HepG2 (cell line): ENCODE data around the gene SPOCD1. TPM values are rescaled to one million over a fixed set of nuclear protein-coding genes. Genes with fewer than 3 reads are reported as not detected.

Experiments
- FOXM1 ChIP-seq: sonication (generic); formaldehyde crosslinking; IDR thresholded peaks from 2 replicates; pipeline ENCODE4 v1.5.0; 2020; ENCODE audit warnings: missing genetic modification reagents
- JUND ChIP-seq: sonication (generic); formaldehyde crosslinking; IDR thresholded peaks from 2 replicates; pipeline ENCODE4 v1.8.0; 2022; ENCODE audit warnings: mild to moderate bottlenecking, missing genetic modification reagents
- KLF12 ChIP-seq: sonication (generic); formaldehyde crosslinking; IDR thresholded peaks from 2 replicates; pipeline ENCODE4 v1.4.0; 2020; ENCODE audit warnings: missing genetic modification reagents, borderline replicate concordance
- MAFG ChIP-seq: sonication (generic); formaldehyde crosslinking; IDR thresholded peaks from 2 replicates; pipeline ENCODE4 v1.5.1; 2020; ENCODE audit warnings: mild to moderate bottlenecking, missing genetic modification reagents
- MXD4 ChIP-seq: IDR thresholded peaks from 2 replicates; pipeline ENCODE4 v1.6.1; 2016; ENCODE audit warnings: mild to moderate bottlenecking, missing biosample characterization, missing genetic modification reagents
- NFIC ChIP-seq: IDR thresholded peaks from 2 replicates; pipeline ENCODE4 v1.6.1; 2012; ENCODE audit warnings: mild to moderate bottlenecking, low read length, inconsistent platforms
- RERE ChIP-seq: IDR thresholded peaks from 2 replicates; pipeline ENCODE4 v1.6.1; 2016; ENCODE audit warnings: low read depth, missing genetic modification reagents, missing compliant biosample characterization
- REST ChIP-seq, 2 experiments: IDR thresholded peaks; 2 replicates each; pipeline ENCODE4 v1.6.1; 2011 to 2012; ENCODE audit warnings: low read length in 2 of 2, borderline replicate concordance in 1 of 2, low read depth in 1 of 2, mild to moderate bottlenecking in 1 of 2, moderate library complexity in 1 of 2
- RFX3 ChIP-seq: IDR thresholded peaks from 2 replicates; pipeline ENCODE4 v1.6.1; 2016; ENCODE audit warnings: missing biosample characterization, missing genetic modification reagents
- RXRA ChIP-seq: sonication (generic); formaldehyde crosslinking; IDR thresholded peaks from 2 replicates; pipeline ENCODE4 v1.5.1; 2020; ENCODE audit warnings: missing genetic modification reagents
- SATB2 ChIP-seq: sonication (generic); formaldehyde crosslinking; IDR thresholded peaks from 2 replicates; pipeline ENCODE4 v1.5.0; 2020; ENCODE audit warnings: missing genetic modification reagents
- THAP8 ChIP-seq: sonication (generic); formaldehyde crosslinking; IDR thresholded peaks from 2 replicates; pipeline ENCODE4 v1.5.1; 2020; ENCODE audit warnings: missing genetic modification reagents, mild to moderate bottlenecking, borderline replicate concordance
- YY1 ChIP-seq: IDR thresholded peaks from 2 replicates; pipeline ENCODE4 v1.6.1; 2011; ENCODE audit warnings: low read length, low read depth, moderate library complexity, mild to moderate bottlenecking; ENCODE audit not compliant: insufficient read depth, insufficient replicate concordance
- ZBTB38 ChIP-seq: sonication (generic); formaldehyde crosslinking; IDR thresholded peaks from 2 replicates; pipeline ENCODE4 v1.5.1; 2020; ENCODE audit warnings: mild to moderate bottlenecking, missing genetic modification reagents
- ZFP36L1 ChIP-seq: sonication (generic); formaldehyde crosslinking; IDR thresholded peaks from 2 replicates; pipeline ENCODE4 v1.8.0; 2022; ENCODE audit warnings: mild to moderate bottlenecking, missing genetic modification reagents, moderate library complexity
- ZKSCAN8 ChIP-seq: IDR thresholded peaks from 2 replicates; pipeline ENCODE4 v1.6.1; 2016; ENCODE audit warnings: borderline replicate concordance, missing genetic modification reagents, missing compliant biosample characterization
- ZMYM2 ChIP-seq: sonication (generic); formaldehyde crosslinking; IDR thresholded peaks from 2 replicates; pipeline ENCODE4 v1.8.0; 2022; ENCODE audit warnings: mild to moderate bottlenecking, missing genetic modification reagents
- ZNF225 ChIP-seq: sonication (generic); formaldehyde crosslinking; IDR thresholded peaks from 2 replicates; pipeline ENCODE4 v1.4.0; 2020; ENCODE audit warnings: mild to moderate bottlenecking, missing genetic modification reagents
- ZNF430 ChIP-seq: sonication (generic); formaldehyde crosslinking; IDR thresholded peaks from 2 replicates; pipeline ENCODE4 v1.9.0; 2021; ENCODE audit warnings: mild to moderate bottlenecking, missing genetic modification reagents
- ZNF431 ChIP-seq: sonication (generic); formaldehyde crosslinking; IDR thresholded peaks from 2 replicates; pipeline ENCODE4 v1.9.0; 2022; ENCODE audit warnings: missing genetic modification reagents, low read depth, mild to moderate bottlenecking, borderline replicate concordance
- ZNF484 ChIP-seq: sonication (generic); formaldehyde crosslinking; IDR thresholded peaks from 2 replicates; pipeline ENCODE4 v1.5.1; 2020; ENCODE audit warnings: mild to moderate bottlenecking, low read depth, missing genetic modification reagents, borderline replicate concordance
- polyA plus RNA-seq, 8 experiments: library from polyadenylated mRNA; depleted of rRNA in 3 of 8; stranded (reverse) in 7 of 8; unstranded in 1 of 8; fragments of >200 nt; fragmentation: Illumina TruSeq in 4 of 8; extraction: Trizol in 4 of 8; gene quantifications; 2 replicates each; pipeline versions ENCODE4 v1.2.1 to v1.2.3, GENCODE V29; 2011 to 2016; ENCODE audit warnings: low read depth in 4 of 8, missing spikeins in 1 of 8, mixed read lengths in 1 of 8; ENCODE audit not compliant: insufficient read depth in 1 of 8
- total RNA-seq, 5 experiments: library from RNA; depleted of rRNA; stranded (reverse); fragments of >200 nt; fragmentation: Illumina TruSeq; extraction: Trizol; gene quantifications; 2 replicates each; pipeline ENCODE4 v1.2.3, GENCODE V29; 2016; ENCODE audit warnings: low read depth in 1 of 5

Gene SPOCD1
- total and polyA plus RNA-seq, 2 of the 13 experiments (the other 11 are each of a cell fraction or from before 2014, with no cell fraction given), result 0.24 to 0.29 TPM

GRCh38 chr1:31789259-31790065 is 26.4 kb downstream of the SPOCD1 start (continued):
- TF ChIP-seq MXD4 (CRISPR knock-in tag) (no peak), SATB2 (CRISPR knock-in tag) (no peak), RFX3 (no peak), RERE (CRISPR knock-in tag) (no peak), YY1 (peak; percentile 42), ZNF484 (CRISPR knock-in tag) (no peak), MAFG (CRISPR knock-in tag) (no peak), REST (IDR thresholded peaks at IDR 0.05; ENCODE audit: borderline replicate concordance in 1 of 2, low read depth in 1 of 2, low read length in 2 of 2) (no peak), ZKSCAN8 (no peak), ZNF430 (CRISPR knock-in tag) (no peak), RXRA (no peak), THAP8 (no peak), KLF12 (CRISPR knock-in tag) (no peak), FOXM1 (CRISPR knock-in tag) (no peak), NFIC (no peak), ZNF225 (no peak), ZNF431 (CRISPR knock-in tag) (no peak), JUND (CRISPR knock-in tag) (no peak), ZBTB38 (CRISPR knock-in tag) (no peak), ZFP36L1 (no peak), ZMYM2 (no peak)
